Measurements from ENCODE around the gene DAG1. TPM values are rescaled to one million over a fixed set of nuclear protein-coding genes. Genes with fewer than 3 reads are reported as not detected.

The DAG1 gene
- polyA plus RNA-seq, 2 of the 4 experiments (the other 2 are of a cell fraction): 46.6 to 59.6 TPM

DNA sequence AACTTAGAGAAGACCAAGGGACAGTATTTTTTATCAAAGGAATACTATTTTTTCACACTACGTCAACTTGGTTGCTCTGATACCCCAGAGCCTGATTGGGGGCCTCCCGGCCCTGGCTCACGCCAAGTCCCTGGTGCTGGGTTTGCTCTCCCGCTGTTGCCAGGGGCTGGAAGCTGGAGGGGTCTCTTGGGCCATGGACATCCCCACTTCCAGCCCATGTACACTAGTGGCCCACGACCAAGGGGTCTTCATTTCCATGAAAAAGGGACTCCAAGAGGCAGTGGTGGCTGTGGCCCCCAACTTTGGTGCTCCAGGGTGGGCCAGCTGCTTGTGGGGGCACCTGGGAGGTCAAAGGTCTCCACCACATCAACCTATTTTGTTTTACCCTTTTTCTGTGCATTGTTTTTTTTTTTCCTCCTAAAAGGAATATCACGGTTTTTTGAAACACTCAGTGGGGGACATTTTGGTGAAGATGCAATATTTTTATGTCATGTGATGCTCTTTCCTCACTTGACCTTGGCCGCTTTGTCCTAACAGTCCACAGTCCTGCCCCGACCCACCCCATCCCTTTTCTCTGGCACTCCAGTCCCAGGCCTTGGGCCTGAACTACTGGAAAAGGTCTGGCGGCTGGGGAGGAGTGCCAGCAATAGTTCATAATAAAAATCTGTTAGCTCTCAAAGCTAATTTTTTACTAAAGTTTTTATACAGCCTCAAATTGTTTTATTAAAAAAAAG lies 63.9 kb downstream of the DAG1 start:
- H3K9me3 ChIP-seq: no peaks in the 10 kb centered on the region
- H3K4me1 ChIP-seq: no peaks in the 10 kb centered on the region
- no peak for TF ChIP-seq POLR2A (IDR thresholded peaks at IDR 0.05; ENCODE audit: low read length)
- no peak for TF ChIP-seq ZC3H11A (IDR thresholded peaks at IDR 0.05)
- no peak for TF ChIP-seq ZNF302 (CRISPR knock-in tag; IDR thresholded peaks at IDR 0.05)
- TF ChIP-seq, protein P1, sequence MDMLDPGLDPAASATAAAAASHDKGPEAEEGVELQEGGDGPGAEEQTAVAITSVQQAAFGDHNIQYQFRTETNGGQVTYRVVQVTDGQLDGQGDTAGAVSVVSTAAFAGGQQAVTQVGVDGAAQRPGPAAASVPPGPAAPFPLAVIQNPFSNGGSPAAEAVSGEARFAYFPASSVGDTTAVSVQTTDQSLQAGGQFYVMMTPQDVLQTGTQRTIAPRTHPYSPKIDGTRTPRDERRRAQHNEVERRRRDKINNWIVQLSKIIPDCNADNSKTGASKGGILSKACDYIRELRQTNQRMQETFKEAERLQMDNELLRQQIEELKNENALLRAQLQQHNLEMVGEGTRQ (IDR thresholded peaks at IDR 0.05): no peak
- no peak for TF ChIP-seq JUNB (IDR thresholded peaks at IDR 0.05)
- TF ChIP-seq NR3C1 (IDR thresholded peaks at IDR 0.05): no peak
- TF ChIP-seq EP300 (IDR thresholded peaks at IDR 0.05): no peak
- no peak for TF ChIP-seq HEYL (CRISPR knock-in tag; IDR thresholded peaks at IDR 0.05)
- no peak for TF ChIP-seq ZSCAN20 (CRISPR knock-in tag; IDR thresholded peaks at IDR 0.05)
- no peak for TF ChIP-seq SREBF2 (IDR thresholded peaks at IDR 0.05)
- no peak for TF ChIP-seq HMGXB4 (CRISPR knock-in tag; IDR thresholded peaks at IDR 0.05; ENCODE audit: borderline replicate concordance)
- TF ChIP-seq CBX8 (IDR thresholded peaks at IDR 0.05): no peak
- ChIA-PET CTCF (interaction anchor here (0.7 to 1.0 kb wide), 3 partner anchors 15 to 137 kb away, joined by 3 read pairs; no protein-coding TSS in a partner anchor), POLR2A (no interaction called here)
- DNase-seq (ENCODE audit: low read depth in 1 of 2, low spot score in 1 of 2): no peak
- H3K4me3 ChIP-seq: no peak overlapping the region
- H3K4me2 ChIP-seq: no peak overlapping the region
- WGBS (ENCODE audit: missing lambda C conversion rate): 89% methylated on average over 9 of the region's 9 CpGs
- no peak for ATAC-seq
- H3K27ac ChIP-seq: no peak overlapping the region
- FAIRE-seq: no peak

- 84% methylated on average over 13 of the region's 14 CpGs for WGBS (ENCODE audit: missing lambda C conversion rate)
- no peak overlapping the region for H3K4me3 ChIP-seq
- H3K4me2 ChIP-seq: no peak overlapping the region
- H3K9me3 ChIP-seq: no peaks in the 10 kb centered on the region
- no peak overlapping the region for H3K27ac ChIP-seq
- DNase-seq (ENCODE audit: low read depth in 1 of 2, low spot score in 1 of 2): peak in 1 of 2 experiments; percentile 24
- peak; percentile 95 for TF ChIP-seq MAFK (IDR thresholded peaks at IDR 0.05; ENCODE audit: partially characterized antibody)
- no peak for TF ChIP-seq E2F6 (IDR thresholded peaks at IDR 0.05; ENCODE audit: borderline replicate concordance, low read depth)
- ATAC-seq: no peak
- ChIA-PET CTCF (interaction anchor here (0.7 to 7.5 kb wide), 2 partner anchors 136 kb away, joined by 3 to 210 read pairs; no protein-coding TSS in a partner anchor), POLR2A (no interaction called here)
- FAIRE-seq: no peak
- H3K4me1 ChIP-seq: no peaks in the 10 kb centered on the region
Observed at GRCh38 chr3:49534581-49535441, 64.7 kb downstream of the DAG1 start.

- no peak overlapping the region for H3K4me2 ChIP-seq
- WGBS (ENCODE audit: missing lambda C conversion rate): 75% methylated on average over 6 of the region's 7 CpGs
- no peaks in the 10 kb centered on the region for H3K9me3 ChIP-seq
- POLR2A ChIA-PET: no interaction called here
- no peak for FAIRE-seq
- DNase-seq (ENCODE audit: low read depth in 1 of 2, low spot score in 1 of 2): no peak
- no peak overlapping the region for H3K4me3 ChIP-seq
- H3K27ac ChIP-seq: no peak overlapping the region
- H3K4me1 ChIP-seq: peaks cover 5% of the 10 kb centered on the region; the same call in 2 of the 3 replicates
- CTCF ChIA-PET: interaction anchor here (0.7 to 7.5 kb wide), 4 partner anchors 22 to 165 kb away, joined by 3 to 210 read pairs (median 4); no protein-coding TSS in a partner anchor
- ATAC-seq: no peak
- TF ChIP-seq MAFK (IDR thresholded peaks at IDR 0.05; ENCODE audit: partially characterized antibody): no peak
- no peak for TF ChIP-seq CEBPB (IDR thresholded peaks at IDR 0.05)
- TF ChIP-seq NFE2L2 (conservative IDR thresholded peaks at IDR 0.05; ENCODE audit: low read length): no peak
- TF ChIP-seq ESRRA (IDR thresholded peaks at IDR 0.05; ENCODE audit: borderline replicate concordance, low read length): no peak
- no peak for TF ChIP-seq RARB (CRISPR knock-in tag; IDR thresholded peaks at IDR 0.05)
- TF ChIP-seq HEYL (CRISPR knock-in tag; IDR thresholded peaks at IDR 0.05): no peak
- TF ChIP-seq EP300 (IDR thresholded peaks at IDR 0.05): no peak
- no peak for TF ChIP-seq TP53 (CRISPR knock-in tag; IDR thresholded peaks at IDR 0.05)
- no peak for TF ChIP-seq CHD4 (IDR thresholded peaks at IDR 0.05; ENCODE audit: borderline replicate concordance)
- TF ChIP-seq POLR2AphosphoS2 (conservative IDR thresholded peaks at IDR 0.05; ENCODE audit: low read length): no peak
- no peak for TF ChIP-seq POLR2A (IDR thresholded peaks at IDR 0.05; ENCODE audit: low read length)
- TF ChIP-seq HOXB5 (CRISPR knock-in tag; IDR thresholded peaks at IDR 0.05): no peak
- TF ChIP-seq REST (IDR thresholded peaks at IDR 0.05): no peak
Observed at GRCh38 chr3:49535971-49536874, 66.2 kb downstream of the DAG1 start.

All from A549 (cell line).